Stimulated activated CD4-positive, alpha-beta T cell treated with anti-CD3 and anti-CD28 coated beads, Interleukin-1b, Interleukin-23, amount 100 ng/mL, for 24 hours (primary cell): ENCODE measurements around the gene ENTPD5.

Experiments used
- DNase-seq, 4 experiments: peaks; one replicate each; pipeline ENCODE4 v3.0.0-alpha.2; 2020; ENCODE audit warnings: low read depth in 4 of 4, low spot score in 1 of 4

Gene ENTPD5, protein sequence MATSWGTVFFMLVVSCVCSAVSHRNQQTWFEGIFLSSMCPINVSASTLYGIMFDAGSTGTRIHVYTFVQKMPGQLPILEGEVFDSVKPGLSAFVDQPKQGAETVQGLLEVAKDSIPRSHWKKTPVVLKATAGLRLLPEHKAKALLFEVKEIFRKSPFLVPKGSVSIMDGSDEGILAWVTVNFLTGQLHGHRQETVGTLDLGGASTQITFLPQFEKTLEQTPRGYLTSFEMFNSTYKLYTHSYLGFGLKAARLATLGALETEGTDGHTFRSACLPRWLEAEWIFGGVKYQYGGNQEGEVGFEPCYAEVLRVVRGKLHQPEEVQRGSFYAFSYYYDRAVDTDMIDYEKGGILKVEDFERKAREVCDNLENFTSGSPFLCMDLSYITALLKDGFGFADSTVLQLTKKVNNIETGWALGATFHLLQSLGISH

DNA sequence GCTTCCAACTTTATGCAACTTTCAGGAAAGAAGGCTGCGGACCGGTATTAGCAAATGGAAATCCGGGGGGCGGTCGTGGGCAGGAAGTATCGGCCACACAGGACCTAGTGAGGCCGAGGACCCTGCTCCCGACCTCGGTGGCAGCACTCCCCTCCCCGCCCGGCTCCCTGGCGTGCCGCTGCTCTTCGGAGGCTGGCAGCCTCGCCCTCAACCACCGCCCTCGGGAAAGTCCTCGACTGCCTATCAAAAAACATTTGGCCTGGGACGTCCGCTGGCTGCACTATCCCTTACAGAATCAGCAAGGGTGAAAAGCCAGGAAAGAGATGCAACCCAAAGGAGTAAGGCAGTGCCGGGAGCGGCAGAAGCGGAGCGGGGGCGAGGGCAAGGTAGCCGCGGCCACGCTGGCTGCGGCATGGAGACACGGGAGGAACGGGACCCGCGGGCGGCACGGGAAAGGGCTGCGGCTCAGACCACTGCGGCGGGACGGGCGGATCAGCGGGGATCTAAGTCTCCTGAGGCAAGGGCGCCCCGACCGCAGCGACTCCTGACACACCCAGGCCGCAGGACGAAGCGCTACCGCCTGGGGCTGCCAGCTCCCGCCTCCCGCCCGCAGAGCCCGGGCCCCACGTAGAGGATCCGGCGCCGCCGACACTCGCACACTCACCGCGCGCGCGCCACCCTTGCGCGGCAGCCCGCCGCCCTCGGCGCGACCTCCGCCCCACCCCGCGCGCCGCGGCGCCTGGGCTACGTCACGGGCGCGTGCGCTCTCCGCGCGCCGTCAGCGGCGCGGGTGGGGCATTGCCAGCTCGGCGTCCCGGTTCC lies at the start of gene ENTPD5, which contains the start of gene BBOF1:
Gene ENTPD5 (minus strand): TSS at position 703 of the 822 bp plus-strand sequence. CDS start 31,186 bp downstream, outside the sequence.
Gene BBOF1 (plus strand): TSS at position 764 of the 822 bp plus-strand sequence. CDS start 130 bp downstream, outside the sequence.
- peak; percentile 57 to 75 (median 66) for DNase-seq

DNA sequence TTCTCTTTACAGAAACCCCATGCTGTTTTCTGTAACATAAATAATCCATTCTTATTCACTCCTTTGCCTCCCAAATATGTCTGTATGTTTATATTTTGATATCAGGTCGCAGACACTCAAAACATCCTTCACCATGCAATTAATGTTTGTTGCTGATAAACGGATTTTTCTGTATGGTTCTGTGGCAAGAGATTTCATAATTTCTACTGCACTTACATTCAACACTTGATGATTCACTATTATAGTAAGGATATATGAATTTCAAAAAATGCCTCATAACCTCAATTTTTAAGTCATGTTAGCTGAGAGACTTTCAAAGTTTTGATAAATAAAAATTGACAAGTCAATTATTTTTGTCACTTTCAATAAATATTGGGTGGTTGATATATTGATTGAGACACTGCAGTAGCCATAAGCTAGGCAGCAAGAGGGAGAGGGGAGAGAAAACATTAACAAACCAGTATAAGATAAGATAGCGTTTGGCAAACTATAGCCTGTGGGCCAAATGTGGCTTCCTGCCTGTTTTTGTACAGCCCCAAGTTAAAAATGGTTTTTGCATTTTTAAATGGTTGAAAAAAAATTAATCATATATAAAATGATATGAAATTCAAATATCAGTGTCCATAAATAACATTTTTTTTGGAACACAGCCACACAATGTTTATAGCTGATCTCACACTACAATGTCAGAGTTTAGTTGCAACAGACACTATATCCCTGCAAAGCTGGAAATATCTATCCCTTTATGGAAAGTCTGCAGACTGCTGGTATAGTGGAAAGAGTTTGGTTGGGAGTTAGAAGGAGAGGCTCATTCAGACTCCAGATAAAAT lies 46.9 kb upstream of the ENTPD5 start:
- no peak for DNase-seq

DNA sequence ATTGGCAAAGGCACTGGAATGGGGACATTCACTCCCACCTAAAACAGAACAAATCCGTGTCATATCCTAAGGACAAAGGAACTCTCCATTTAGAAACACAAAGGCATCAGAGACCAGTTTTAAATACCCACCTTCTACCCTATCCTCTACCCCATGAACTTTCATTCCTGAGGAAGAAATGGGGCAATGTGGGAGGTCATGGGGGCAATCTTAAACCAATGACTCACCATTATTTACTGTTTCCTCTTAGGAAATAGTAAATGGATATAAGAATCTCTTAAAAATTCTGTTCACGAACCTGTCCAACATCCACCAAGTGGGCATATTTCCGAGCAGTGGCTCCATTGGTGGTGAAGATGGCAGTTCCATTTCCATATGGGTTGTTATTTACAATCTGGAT lies 45.8 kb upstream of the ENTPD5 start:
- no peak for DNase-seq

DNA sequence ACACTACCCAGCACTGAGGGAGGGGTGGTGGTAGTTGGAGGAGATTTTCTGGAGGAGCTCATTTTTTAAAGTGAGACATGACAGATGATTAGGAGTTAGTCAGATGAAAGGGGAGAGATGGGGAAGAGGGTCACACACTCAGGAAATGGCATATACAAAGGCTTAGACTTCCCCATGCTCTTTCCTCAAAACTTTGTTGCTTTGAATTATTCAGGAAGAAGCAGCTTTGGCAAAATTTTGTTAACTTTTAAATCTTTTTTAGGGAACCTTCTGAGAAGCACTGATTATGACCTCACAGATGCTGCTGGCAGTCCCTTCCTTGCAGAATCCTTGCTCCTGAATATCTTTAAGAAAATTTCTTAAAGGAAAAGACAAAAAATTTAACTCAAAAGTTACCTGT lies 45.3 kb upstream of the ENTPD5 start:
- no peak for DNase-seq

DNA sequence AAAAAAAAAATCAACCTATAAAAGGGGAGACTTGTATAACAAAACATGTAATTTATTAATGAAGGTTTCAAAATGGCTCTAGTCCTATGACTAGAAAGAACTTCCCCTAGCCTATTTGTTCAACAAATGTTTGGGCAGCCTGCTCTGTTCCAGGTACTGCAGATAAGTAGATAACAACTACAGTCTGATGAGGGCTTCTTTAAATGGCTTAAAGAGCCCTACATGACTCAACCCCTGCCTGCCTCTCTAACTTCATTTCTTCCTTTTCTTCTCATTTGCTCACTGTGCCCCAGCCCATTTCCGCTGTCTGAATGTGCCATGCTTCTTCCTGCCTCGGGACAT lies 43.7 kb upstream of the ENTPD5 start:
- no peak for DNase-seq

DNA sequence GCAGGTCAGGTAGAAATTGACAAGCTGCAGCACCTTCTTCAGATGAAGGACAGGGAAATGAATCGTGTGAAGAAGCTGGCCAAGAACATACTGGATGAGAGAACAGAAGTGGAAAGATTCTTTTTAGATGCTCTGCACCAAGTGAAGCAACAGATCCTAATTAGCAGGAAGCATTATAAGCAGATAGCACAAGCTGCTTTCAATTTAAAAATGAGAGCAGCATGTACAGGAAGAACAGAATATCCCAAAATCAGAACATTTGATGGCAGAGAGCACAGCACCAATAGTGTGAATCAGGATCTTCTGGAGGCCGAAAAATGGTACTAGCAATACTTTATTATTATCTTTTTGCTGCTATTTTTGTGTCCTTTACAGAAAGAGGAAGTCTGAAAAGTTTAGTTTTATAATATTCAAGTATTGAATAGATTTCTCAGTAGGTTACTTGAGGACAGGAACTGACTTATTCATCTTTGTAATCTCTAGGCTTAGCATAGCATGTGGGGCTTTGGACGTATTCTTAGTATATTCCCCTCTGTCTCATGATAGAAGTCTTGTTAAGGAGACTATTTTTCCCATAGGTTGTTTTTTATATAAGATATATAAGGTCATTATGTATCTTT lies 30.9 kb upstream of the ENTPD5 start:
- DNase-seq = no peak

DNA sequence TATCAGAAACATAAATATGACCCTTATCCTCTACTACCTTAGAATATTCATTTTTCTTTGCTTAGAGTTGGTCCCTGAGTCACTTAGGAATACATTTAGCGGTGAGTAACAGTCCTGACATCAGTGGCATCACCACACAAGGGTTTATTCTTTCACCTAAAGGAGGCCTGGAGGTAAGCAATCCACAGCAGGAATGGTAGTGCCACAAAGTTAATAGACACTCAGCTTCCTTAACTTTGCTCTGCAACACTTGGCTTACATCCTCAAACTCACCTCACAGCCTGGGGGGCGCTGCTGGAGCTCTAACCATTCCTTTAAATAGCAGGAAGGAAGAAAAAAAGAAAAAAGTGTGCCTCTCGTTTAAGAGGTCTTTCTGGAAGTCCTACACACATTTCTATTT lies 29.2 kb upstream of the ENTPD5 start:
- DNase-seq = no peak

DNA sequence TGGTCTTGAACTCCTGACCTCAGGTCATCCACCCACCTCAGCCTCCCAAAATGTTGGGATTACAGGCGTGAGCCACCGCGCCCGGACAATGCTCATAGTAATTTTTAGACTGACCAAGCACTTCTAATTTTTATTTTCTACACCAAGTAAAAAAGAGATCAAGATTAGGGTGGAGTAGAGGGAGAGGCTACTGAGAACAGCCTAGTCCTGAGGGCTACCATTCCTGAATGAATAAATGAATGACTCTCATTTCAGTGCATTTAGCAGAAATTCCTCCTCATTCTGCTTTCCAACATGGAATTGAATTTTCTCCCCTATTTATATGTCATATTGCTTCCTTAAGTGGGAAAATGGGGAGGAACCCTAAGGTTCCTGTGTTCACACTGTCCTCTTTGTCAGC lies 26.4 kb upstream of the ENTPD5 start:
- no peak for DNase-seq

DNA sequence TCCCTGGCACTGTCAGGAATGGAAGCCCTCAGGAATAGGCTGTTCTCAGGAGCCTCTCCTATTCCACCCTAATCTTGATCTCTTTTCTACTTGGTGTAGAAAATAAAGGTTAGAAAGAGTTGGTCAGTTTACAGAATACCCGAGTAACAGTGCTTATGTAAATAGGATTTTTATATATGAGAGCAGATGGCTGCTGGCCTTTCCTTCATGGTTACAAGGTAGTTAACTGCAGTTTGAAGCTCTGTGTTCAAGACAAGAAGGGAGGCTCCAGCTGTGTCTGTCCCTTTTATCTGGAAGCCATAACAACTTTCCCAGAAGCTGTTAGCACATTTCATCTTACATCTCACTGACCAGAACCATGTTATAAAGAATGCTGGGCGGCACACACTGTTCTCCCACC lies 23.2 kb upstream of the ENTPD5 start:
- DNase-seq = no peak

DNA sequence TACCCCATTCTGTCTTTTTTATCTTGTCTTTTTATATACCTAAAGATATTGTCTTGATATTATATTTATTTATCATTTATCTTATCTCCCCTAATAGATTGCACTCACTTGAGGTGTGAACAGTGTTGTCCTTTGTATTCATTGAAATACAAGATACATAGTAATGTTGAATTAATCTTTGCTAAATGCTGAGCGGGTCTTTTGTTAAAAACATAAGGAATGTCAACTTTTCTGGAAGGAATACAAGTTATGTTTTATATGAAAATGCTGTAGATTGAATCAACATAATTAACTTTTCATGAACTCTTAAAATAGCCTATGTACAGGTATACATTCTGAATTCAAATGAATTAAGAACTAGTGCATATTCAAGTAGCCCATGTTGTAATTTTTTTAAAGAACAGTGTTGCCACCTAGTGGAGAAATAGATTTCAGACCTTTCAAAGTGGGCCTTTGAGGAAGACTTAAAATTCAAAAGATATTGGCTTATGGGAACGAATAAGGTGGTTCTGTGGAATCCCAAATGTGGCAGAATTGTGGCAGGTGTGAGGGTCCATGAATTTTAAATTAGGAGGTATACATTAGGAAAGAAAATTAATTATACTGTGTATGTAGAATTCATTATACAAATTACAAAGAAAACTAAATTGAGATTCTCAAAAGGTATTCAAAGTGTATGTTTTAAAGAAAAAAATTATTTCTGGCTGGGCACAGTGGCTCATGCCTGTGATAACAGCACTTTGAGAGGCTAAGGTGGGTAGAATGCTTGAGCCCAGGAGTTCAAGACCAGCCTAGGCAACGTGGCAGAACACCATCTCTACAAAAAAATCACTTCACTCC lies 19.2 kb upstream of the ENTPD5 start:
- no peak for DNase-seq

DNA sequence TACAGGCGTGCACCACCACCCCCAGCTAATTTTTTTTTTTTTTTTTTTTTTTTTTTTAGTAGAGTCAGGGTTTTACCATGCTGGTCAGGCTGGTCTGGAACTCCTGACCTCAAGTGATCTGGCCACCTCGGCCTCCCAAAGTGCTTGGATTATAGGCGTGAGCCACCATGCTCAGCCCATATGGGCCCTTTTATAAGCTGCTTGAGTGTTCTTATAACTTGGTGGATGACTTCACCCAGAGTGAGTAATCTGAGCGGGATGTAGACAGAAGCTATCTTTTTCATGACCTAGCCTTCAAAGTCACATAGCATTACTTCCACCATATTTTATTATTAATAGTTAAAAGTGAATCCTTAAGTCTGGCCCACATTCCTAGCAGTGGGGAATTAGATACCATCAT lies 16.5 kb upstream of the ENTPD5 start:
- no peak for DNase-seq

DNA sequence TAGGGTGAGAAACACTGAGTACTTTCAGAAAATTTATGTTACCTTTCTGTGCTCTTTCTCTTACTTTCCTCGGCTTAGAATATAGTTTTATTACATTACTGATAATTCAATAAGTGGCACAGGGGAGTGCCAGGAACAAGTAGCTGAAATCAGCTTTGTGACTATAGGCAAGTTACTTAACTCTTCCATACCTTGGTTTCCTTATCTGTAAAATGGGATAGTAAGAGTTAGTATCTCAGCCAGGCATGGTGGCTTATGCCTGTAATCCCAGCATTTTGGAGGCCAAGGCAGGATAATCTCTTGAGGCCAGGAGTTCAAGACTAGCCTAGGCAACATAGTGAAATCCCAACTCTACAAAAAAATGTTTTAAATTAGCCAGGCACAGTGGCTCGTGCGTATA lies 15.5 kb upstream of the ENTPD5 start:
- no peak for DNase-seq

DNA sequence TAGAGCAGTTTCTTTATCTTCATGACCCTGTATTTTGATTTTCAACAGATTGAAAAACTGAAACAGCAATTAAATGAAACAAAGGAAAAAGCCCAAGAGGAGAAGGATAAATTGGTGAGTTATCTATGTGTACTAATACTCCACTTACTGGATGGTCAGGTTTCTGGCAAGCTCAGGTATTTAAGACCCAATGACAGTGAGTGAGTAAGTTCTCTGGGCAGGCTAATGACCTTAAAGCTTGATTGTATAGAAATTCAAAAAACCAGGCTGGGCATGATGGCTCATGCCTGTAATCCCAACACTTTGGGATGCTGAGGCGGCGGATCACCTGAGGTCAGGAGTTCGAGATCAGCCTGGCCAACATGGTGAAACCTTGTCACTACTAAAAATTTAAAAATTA lies 10.0 kb upstream of the ENTPD5 start:
- DNase-seq = no peak

DNA sequence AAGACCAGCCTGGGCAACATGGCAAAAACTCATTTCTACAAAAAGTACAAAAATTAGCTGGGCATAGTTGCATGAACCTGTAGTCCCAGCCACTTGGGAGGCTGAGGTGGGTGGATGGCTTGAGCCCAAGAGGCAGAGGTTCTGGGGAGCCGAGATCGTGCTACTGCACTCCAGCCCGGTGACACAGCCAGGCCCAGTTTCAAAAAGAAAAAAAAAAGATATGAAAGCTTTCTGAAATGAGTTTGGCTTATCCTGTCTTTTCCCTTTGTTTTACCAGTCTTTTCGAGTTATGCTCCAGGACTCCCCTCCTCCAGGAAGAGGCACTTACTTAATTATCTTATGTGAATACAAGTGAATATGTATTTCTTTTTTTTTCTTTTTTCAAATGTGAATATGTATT lies 3.3 kb upstream of the ENTPD5 start:
- DNase-seq = no peak

DNA sequence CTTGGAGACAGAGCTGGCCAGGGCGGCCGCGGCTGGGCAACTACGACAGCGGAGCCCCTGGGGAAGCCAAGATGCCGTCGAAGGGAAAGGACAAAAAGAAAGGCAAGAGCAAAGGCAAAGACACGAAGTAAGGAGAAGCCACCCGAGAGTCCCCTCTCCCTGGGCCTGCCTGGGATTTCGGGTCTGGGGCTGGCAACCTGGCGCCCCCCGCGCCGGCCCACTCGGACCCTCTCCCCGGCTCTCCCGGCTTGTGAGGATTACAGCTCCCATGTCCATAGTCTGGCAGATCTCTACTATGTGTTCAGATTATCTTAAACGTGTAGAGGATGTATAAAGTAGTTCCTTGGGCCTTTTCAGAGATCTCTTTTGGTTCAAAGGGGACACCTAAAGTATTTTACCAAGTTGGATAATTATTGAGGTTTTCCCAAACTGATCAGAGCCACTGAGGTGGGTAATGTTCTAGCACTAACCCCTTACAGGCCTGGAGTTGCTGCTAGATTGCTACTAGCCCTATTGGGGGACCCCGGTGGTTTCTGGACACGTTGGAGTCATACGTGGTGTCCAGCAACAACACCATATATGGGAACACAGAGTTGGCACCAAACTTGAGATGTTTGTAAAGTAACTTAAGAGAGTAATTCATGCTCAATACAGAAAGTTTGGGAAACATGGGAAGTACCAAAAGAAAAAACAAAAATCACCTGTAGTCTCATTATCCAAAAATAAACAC lies 485 bp upstream of the ENTPD5 start:
- no peak for DNase-seq

DNA sequence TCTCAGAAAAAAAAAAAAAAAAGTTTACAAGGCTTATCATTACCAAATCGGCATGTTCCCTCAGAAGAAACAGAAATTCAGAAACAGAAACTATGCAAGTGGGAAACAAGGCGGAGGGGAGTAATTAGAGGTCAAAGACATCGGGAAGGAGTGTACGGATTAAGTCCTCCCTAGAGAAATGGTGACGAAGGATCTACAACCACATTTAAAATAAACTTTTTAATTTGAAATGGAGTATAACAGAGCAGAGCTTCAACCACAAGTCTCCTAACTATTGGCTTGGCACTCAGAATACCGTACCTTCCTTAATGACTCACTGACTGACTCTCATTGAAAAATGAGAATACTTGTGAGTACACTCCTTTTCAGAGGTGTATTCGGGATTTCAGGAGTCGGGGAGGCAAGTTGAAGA lies 908 bp downstream of the ENTPD5 start:
- DNase-seq = no peak

DNA sequence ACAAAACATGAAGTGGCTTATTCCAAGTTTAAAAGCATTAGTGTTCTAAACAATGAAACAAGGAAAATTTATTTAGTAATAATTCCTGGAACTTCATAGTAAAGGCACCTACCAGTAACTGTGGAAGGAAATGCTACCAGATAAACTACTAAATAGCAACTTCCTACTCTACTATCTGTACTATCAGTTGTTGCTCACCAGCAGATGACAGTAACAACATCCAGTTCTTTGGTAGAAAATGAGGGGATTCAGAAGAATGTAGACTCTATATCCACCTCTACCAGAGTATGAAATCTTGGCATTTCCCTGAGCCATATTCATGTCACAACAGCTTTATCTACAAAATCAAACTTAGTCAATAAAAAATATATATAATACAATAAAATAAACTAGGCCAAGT lies 3.1 kb downstream of the ENTPD5 start:
- DNase-seq = no peak

DNA sequence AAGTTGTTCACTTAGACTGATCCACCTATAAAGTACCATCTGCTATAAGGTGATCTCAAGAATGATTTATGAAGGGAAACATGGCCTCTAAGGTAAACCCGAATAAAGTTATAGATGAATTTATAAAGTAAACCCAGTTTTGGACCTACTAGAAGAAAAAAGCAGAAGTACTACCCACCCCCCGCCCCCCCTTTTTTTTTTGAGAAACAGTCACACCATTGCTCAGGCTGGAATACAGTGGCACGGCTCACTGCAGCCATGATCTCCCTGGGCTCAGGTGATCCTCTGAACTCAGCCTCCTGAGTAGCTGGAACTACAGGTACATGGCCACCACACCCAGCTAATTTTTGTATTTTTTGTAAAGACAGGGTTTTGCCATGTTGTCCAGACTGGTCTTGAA lies 3.9 kb downstream of the ENTPD5 start:
- no peak for DNase-seq

DNA sequence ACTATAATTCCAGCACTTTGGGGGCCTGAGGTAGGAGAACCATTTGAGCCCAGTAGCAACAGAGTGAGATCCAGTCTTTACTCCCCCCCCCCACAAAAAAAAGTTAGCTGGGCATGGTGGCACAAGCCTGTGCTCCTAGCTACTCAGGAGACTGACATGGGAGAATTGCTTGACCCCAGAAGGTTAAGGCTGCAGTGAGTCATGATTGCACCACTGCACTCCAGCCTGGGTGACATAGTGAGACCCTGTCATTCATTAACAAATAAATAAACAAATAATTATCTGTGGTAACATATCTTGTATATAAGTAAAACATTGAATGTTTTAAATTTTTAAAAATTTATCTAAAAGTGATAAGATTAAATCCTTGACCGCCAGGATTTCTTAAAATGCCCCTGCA lies 4.8 kb downstream of the ENTPD5 start:
- no peak for DNase-seq
